ENCODE measurements around the gene CC2D1A.

DNA sequence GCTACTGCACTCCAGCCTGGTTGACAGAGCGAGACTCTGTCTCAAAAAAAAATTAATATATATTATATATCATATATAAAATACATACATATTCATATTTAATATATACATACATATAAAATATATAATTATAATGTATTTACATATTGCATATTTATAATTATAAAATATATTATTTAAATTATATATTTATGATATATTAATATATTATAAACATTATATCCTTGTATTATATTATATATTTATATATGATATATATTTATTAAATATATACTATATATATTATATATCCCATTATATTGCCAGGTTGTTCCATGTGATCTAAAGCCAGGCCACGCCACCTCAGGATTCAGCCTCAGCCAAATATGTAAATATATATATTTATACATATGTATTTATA lies 9.8 kb upstream of the CC2D1A start:
- TF ChIP-seq CTCF (IDR thresholded peaks at IDR 0.05) (no peak), POLR2A (IDR thresholded peaks at IDR 0.05) (no peak)

Data from body of pancreas (tissue), 4 donors.